OCI-LY3 (cell line): Measurements from ENCODE around the gene PDXP.

Experiments
- CTCF ChIP-seq: fragments of 200-600, 300-600 bp; sonication (generic); IDR thresholded peaks from 2 replicates; pipeline ENCODE4 v1.5.1; 2014; ENCODE audit warnings: antibody characterized with exemption, low read length, low read depth
- EZH2phosphoT487 ChIP-seq: fragments of 200-600 bp; shearing (Covaris generic); IDR thresholded peaks from 2 replicates; pipeline ENCODE4 v1.6.1; 2018; ENCODE audit warnings: antibody characterized with exemption, mixed run types, low read depth

GRCh38 chr22:37704645-37705044 is 46.1 kb downstream of the PDXP start:
- TF ChIP-seq CTCF (no peak), EZH2phosphoT487 (no peak)
